ENCODE data around the gene NMUR1. TPM values are rescaled to one million over a fixed set of nuclear protein-coding genes. Genes with fewer than 3 reads are reported as not detected.
"Not testable (repeated sequence)": the region's sequence is repeated elsewhere in the genome, so short reads cannot be mapped to it uniquely, and the experiment has no call there.

NMUR1 gene
- total and polyA plus RNA-seq, 7 donors: 0.03 to 0.10 (median 0.06) TPM; not detected in 1

- intact Hi-C loops (cut with DNase I): no loop called here
- Histone ChIP-seq H3K9me3 (no peaks in the 10 kb centered on the region), H3K36me3 (ENCODE audit: insufficient read depth in 1 of 2, low read depth in 1 of 2) (no peaks in the 10 kb centered on the region), H3K4me1 (no peaks in the 10 kb centered on the region), H3K27ac (no peak overlapping the region), H3K27me3 (ENCODE audit: insufficient read depth in 3 of 3, low read length in 2 of 3) (no peaks in the 10 kb centered on the region), H3K4me3 (no peak overlapping the region)
- no peak for TF ChIP-seq CTCF (IDR thresholded peaks at IDR 0.05)
- 84 to 95% (median 92%) methylated on average over 10 of the region's 10 CpGs for WGBS, 3 donors
- DNase-seq (no peak), ATAC-seq (no peak)
These were observed 45.5 kb upstream of the NMUR1 start for GRCh38 chr2:231575612-231576256.

- Histone ChIP-seq H3K27me3 (ENCODE audit: insufficient read depth in 3 of 3, low read length in 2 of 3) (no peaks in the 10 kb centered on the region), H3K4me1 (no peaks in the 10 kb centered on the region), H3K27ac (no peak overlapping the region), H3K9me3 (no peaks in the 10 kb centered on the region), H3K4me3 (no peak overlapping the region), H3K36me3 (ENCODE audit: insufficient read depth in 1 of 2, low read depth in 1 of 2) (no peaks in the 10 kb centered on the region)
- 71 to 80% (median 79%) methylated on average over 15 of the region's 15 CpGs for WGBS, 3 donors
- DNase-seq: no peak
- no peak for TF ChIP-seq CTCF (IDR thresholded peaks at IDR 0.05)
- intact Hi-C loops (cut with DNase I): no loop called here
- ATAC-seq: no peak
These were observed 43.6 kb upstream of the NMUR1 start for GRCh38 chr2:231573698-231574421.

- ATAC-seq: no peak
- no peaks in the 10 kb centered on the region for H3K9me3 ChIP-seq
- no peak overlapping the region for H3K27ac ChIP-seq
- TF ChIP-seq CTCF (IDR thresholded peaks at IDR 0.05): no peak
- 45 to 75% (median 64%) methylated on average over 4 of the region's 4 CpGs for WGBS, 3 donors
- H3K36me3 ChIP-seq (ENCODE audit: insufficient read depth in 1 of 2, low read depth in 1 of 2): no peaks in the 10 kb centered on the region
- no peak overlapping the region for H3K4me3 ChIP-seq
- no peak for DNase-seq
- H3K27me3 ChIP-seq (ENCODE audit: insufficient read depth in 3 of 3, low read length in 2 of 3): no peaks in the 10 kb centered on the region
- no peaks in the 10 kb centered on the region for H3K4me1 ChIP-seq
- intact Hi-C loops (cut with DNase I): no loop called here
These were observed 42.9 kb upstream of the NMUR1 start for GRCh38 chr2:231573096-231573495.

- 77 to 89% (median 83%) methylated on average over 4 of the region's 4 CpGs for WGBS, 3 donors
- no peaks in the 10 kb centered on the region for H3K4me1 ChIP-seq
These were observed 41.5 kb upstream of the NMUR1 start for GRCh38 chr2:231571661-231572191.

GRCh38 chr2:231570915-231571314 is 40.7 kb upstream of the NMUR1 start:
- H3K9me3 ChIP-seq; H3K4me3 ChIP-seq; H3K36me3 ChIP-seq (ENCODE audit: insufficient read depth in 1 of 2, low read depth in 1 of 2); H3K27me3 ChIP-seq (ENCODE audit: insufficient read depth in 3 of 3, low read length in 2 of 3); intact Hi-C loops (cut with DNase I); H3K4me1 ChIP-seq; ATAC-seq; DNase-seq; H3K27ac ChIP-seq: not testable (repeated sequence)
- WGBS, 3 donors: 87 to 94% (median 92%) methylated on average over 5 of the region's 5 CpGs

More at GRCh38 chr2:231571661-231572191, 41.5 kb upstream of the NMUR1 start:
- no peak overlapping the region for H3K4me3 ChIP-seq
- intact Hi-C loops (cut with DNase I): no loop called here
- no peaks in the 10 kb centered on the region for H3K36me3 ChIP-seq (ENCODE audit: insufficient read depth in 1 of 2, low read depth in 1 of 2)
- DNase-seq (no peak), ATAC-seq (no peak)
- H3K27me3 ChIP-seq (ENCODE audit: insufficient read depth in 3 of 3, low read length in 2 of 3): no peaks in the 10 kb centered on the region
- H3K27ac ChIP-seq: no peak overlapping the region
- no peaks in the 10 kb centered on the region for H3K9me3 ChIP-seq
- TF ChIP-seq CTCF (IDR thresholded peaks at IDR 0.05): no peak
